HuH-7 (cell line): ENCODE measurements around the gene CXCR1.
"Not testable (repeated sequence)": the region's sequence is repeated elsewhere in the genome, so short reads cannot be mapped to it uniquely, and the experiment has no call there.

Experiments used
- DNase-seq: peaks from one replicate; pipeline ENCODE4 v3.0.0; 2011; ENCODE audit warnings: low spot score

Gene CXCR1

GRCh38 chr2:218166791-218167190 lies at the start of gene CXCR1:
Gene CXCR1 (minus strand): TSS chr2:218166962. CDS start chr2:218165211, 1,751 bp downstream.
- DNase-seq: no peak

GRCh38 chr2:218216336-218216673 lies 49.5 kb upstream of the CXCR1 start:
- DNase-seq: no peak

DNA sequence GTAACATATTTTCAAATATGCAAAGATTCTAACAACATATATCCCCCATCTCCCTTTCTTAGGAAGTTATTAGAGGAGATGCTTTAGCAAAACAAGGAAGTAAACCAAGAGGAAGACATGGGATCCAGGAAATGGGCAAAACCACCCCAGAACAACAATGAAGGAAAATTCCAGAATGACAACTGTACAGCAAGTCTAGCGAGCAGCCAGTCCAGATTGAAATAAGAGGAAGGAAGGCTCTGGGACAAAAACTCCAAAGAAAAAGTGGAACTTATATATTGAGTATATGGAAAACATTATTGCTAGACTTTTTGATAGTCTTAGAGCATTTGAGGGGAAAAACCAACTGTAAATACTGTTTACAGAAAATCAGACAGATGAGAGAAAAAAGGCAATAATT lies 47.4 kb upstream of the CXCR1 start:
- no peak for DNase-seq

DNA sequence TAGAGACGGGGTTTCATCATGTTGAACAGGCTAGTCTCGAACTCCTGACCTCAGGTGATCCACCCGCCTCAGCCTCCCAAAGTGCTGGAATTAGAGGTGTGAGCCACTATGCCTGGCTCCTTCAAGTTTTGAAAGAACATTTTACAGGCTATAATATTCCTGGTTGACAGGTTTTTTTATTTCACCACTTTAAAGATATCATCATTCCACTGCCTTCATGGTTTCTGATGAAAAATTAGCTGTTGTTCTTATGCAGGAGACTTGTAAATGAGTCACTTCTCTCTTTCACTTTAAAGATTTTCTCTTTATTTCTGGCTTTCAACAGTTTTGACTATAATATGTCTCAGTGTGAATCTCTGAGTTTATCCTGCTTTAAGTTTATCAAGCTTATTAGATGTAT lies 42.3 kb upstream of the CXCR1 start:
- no peak for DNase-seq

GRCh38 chr2:218202266-218202665 lies 35.5 kb upstream of the CXCR1 start:
- no peak for DNase-seq

- no peak for DNase-seq
These were observed 30.2 kb upstream of the CXCR1 start for GRCh38 chr2:218196974-218197373.

GRCh38 chr2:218194880-218195279 lies 28.1 kb upstream of the CXCR1 start:
- no peak for DNase-seq

DNA sequence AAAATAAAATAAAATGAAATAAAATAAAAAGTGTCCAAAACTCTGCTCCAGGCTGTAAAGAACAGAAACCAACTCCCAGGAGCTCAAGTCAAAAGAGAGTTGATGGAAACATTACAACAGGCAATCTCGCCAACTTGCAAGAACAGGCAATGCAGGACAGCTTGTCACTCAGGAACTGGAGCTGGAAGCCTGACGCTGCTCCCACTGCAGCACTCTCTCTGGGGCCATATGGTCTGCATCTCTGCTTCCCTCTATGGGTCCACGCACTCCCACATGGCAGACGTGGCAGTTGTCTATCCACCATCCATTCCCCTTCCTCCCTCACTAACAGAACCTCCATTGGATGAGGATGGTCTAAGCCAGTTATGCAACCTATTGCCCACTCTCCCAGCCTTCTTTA lies 26.9 kb upstream of the CXCR1 start:
- no peak for DNase-seq

- no peak for DNase-seq
These were observed 26.2 kb upstream of the CXCR1 start for GRCh38 chr2:218192902-218193430.

DNA sequence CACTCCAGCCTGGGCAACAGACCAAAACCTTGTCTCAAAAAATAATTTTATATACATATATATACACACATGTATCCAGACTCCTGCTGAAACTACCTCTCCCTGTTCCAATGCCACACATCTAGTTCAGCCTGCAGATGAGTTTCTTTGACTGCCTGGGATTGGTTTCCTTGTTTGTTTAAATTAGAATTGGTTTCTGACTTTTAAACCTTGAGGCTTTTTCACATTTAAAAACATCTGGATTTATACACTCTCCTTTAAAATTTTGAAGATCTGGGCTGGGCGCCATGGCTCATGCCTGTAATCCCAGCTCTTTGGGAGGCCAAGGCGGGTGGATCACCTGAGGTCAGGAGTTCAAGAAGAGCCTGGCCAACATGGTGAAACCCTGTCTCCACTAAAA lies 21.8 kb upstream of the CXCR1 start:
- DNase-seq: no peak

- DNase-seq: no peak
These were observed 20.7 kb upstream of the CXCR1 start for GRCh38 chr2:218187296-218188015.

GRCh38 chr2:218186876-218187275 lies 20.1 kb upstream of the CXCR1 start:
- no peak for DNase-seq

DNA sequence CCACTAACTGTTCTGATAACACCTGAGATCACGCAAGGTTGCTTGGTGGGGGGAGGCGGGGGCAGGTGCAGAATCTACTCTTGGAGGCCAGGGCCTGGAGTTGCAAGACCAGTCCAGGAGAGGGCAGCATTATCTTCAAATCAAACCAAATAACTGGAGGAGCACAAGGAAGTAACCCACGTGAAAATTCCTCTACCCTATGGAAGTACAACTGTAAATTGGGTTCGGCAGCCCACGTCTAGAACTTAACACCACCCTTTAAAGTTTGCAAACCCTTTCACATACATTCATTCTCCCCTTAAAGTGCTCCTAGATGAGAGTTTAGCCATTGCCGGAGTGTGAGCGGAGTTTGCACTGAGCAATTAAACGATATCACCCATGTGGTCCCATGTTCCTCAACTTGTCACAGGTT lies 19.6 kb upstream of the CXCR1 start:
- DNase-seq: peak; percentile 61

DNA sequence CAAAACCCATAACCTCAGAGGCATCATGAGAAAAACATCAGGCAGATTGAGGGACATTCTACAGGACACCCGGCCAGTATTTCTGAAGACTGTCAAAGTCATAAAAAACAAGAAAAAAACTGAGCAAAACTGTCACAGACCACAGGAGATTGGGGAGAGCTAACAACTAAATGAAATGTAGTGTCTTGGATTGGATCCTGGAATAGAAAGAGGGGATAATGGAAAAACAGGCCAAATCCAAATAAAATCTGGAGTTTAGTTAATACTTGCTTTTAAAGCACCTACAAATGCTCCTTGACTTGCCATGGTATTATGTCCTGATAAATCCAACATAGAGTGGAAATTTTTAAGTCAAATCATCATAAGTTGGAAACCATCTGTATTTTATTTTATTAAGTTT lies 17.6 kb upstream of the CXCR1 start:
- DNase-seq: no peak

DNA sequence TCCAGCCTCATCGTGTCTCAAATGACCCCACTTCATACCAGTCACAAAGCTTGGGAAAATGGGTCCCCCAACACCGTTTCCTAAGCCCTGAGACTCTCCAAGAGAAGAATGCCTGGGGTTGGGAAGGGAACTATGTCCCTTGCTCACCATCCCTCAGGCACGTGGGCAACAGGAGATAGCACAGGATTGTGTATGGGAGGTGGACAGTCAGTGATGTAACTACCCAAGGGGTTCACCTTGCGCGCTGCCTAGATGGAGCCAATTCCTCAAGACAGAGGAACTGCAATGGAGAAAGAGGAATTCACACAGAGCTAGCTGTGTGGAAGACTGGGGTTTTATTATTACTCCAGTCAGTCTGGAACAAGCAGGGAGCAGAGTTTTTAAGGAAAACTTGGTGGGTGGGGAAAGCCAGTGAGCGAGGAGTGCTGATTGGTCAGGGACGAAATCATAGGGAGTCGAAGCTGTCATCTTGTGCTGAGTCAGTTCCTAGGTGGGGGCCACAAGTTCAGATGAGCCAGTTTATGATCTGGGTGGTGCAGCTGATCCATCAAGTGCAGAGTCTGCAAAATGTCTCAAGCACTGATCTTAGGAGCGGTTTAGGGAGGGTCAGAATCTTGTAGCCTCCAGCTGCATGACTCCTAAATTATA lies 13.8 kb upstream of the CXCR1 start:
- DNase-seq: no peak

DNA sequence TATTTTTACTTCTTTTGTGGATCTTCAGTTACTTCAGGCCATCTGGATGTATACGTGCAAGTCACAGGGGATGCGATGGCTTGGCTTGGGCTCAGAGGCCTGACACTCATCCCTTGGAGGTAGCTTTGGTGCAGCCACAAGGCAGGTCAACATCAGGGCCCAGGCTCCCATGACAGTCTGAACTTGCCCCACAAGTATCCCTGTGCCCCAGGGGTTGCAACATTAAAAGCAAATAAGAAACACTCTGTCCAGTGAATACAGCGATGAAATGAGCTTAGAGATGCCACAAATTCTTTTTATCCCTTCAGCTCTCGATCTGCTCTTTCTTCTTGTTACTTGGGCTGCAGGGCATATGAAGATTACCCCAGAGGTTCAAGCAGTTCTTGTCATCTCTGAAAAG lies 13.0 kb upstream of the CXCR1 start:
- DNase-seq: no peak

- DNase-seq: no peak
These were observed 6.1 kb upstream of the CXCR1 start for GRCh38 chr2:218172845-218173244.

DNA sequence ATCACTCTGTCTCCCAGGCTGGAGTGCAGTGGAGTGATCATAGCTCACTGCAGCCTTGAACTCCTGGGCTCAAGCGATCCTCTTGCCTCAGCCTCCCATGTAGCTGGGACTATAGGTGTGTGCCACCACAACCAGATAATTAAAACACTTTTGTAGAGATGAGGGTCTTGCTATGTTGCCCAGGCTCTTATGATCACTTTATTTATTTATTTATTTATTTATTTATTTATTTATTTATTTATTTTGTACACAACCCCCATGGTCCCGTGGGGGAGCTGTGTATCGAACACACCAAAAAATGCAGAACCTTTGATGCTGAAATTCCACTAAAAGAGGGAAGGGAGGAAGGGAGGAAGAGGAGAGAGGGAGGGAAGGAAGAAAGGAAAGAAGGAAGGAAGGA lies 5.0 kb upstream of the CXCR1 start:
- not testable (repeated sequence) for DNase-seq

DNA sequence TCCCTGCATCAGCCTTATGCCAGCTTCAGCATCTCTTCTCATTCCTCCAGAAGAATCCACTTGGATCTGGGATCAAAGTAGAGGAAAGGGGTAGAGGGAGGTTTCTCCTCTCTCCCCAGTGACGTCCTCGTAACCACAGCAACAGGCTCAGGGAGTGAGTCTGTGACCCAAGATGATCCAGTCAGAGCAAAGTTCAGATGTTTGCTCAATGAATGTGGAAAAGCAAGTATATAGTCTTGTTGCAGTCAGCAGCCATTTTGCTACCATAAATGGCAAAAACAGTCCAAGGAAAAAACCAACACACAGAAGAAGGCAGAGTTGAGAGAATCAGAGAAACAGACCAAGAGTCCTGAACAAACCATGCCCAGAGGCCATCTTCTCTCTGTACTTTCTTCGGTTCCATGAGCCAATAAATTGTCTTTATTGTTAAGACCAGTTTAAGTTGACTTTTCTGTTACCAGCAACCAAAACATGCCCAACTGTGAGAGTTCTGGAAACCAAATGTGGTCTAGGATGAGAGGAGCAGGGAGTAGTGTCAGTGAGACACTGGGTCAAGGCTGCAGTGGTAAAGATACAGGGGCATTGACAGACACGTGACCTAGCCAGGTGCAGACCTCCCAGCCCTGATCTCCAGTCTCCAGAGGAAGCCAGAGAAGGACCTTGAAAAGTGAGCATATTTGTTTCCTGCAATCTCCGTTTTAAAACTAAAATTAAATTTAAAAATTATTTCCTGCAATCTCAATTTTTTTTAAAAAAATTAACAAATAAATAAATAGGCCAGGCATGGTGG lies 3.2 kb upstream of the CXCR1 start:
- no peak for DNase-seq

- peak; percentile 50 for DNase-seq
These were observed 2.1 kb upstream of the CXCR1 start for GRCh38 chr2:218168635-218169462.

GRCh38 chr2:218168016-218168415 lies 1.3 kb upstream of the CXCR1 start:
- no peak for DNase-seq

DNA sequence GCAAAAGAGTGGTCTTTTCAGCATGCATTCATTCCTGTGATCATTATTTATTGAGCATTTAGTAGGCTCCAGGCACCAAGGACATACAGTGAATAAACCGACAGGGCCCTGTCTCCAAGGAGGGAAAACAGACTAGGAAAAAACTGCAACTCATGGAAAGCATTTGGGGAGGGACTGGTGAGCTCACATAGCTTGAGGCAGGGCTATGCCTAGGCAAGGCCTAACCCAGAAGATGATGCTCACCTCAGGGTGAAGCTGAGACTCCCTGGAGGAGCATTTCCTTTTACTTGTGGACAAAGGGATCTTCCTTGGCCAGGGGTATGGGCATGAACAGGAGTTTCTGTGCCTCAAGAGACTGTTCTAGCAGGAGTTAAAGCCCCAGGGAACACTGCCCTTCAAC lies 3.9 kb downstream of the CXCR1 start:
- DNase-seq: no peak
